Measurements from ENCODE around the gene CD74.

GRCh38 chr5:150438873-150439546 is 26.3 kb upstream of the CD74 start:
- TF ChIP-seq CTCF (IDR thresholded peaks at IDR 0.05; ENCODE audit: low read depth, low read length): peak; percentile 36
- TF ChIP-seq EZH2phosphoT487 (IDR thresholded peaks at IDR 0.05; ENCODE audit: low read depth): no peak

Measured in OCI-LY3 (cell line).